WTC11 (cell line): ENCODE measurements around the gene ATP5MC2. TPM values are rescaled to one million over a fixed set of nuclear protein-coding genes. Genes with fewer than 3 reads are reported as not detected.

ENCODE experiments used
- ATAC-seq: fragments of 200-7000 bp; cut with Tn5 transposase; 2 replicates; pipeline ENCODE4 v1.10.0; 2021; ENCODE audit warnings: mild to moderate bottlenecking, moderate library complexity
- Bru-seq: library from RNA; stranded (reverse); fragments of 400-500 nt; gene quantifications from one replicate; lab custom pipeline; 2021; lab: Mats Ljungman, UMichigan
- CTCF ChIA-PET: fragments of 300-600 bp; sonication (Branson Sonifier 250); formaldehyde crosslinking; loops from one replicate; lab custom pipeline; 2021; ENCODE audit warnings: antibody characterized with exemption; lab: Charles Lee
- POLR2A ChIA-PET: fragments of 350-600 bp; sonication (Branson Sonifier 250); formaldehyde crosslinking; loops from one replicate; lab custom pipeline; 2021; ENCODE audit warnings: antibody characterized with exemption; lab: Charles Lee
- DNase-seq: peaks from one replicate; pipeline ENCODE4 v3.0.0; 2021; ENCODE audit warnings: low spot score
- H3K27ac Mint-ChIP-seq: 2 replicates; pipeline ENCODE4 v1.8.0; 2021; ENCODE audit warnings: mixed read lengths
- H3K27me3 Mint-ChIP-seq: 2 replicates; pipeline ENCODE4 v1.8.0; 2021; ENCODE audit warnings: low read depth, mild to moderate bottlenecking, moderate library complexity, mixed read lengths
- H3K36me3 Mint-ChIP-seq: 2 replicates; pipeline ENCODE4 v1.8.0; 2021; ENCODE audit warnings: mixed read lengths
- H3K4me1 Mint-ChIP-seq: 2 replicates; pipeline ENCODE4 v1.8.0; 2022; ENCODE audit warnings: mixed read lengths
- H3K4me3 Mint-ChIP-seq: 2 replicates; pipeline ENCODE4 v1.8.0; 2021; ENCODE audit warnings: mild to moderate bottlenecking, moderate library complexity, mixed read lengths
- H3K9me3 Mint-ChIP-seq: 2 replicates; pipeline ENCODE4 v1.8.0; 2021; ENCODE audit warnings: mixed read lengths
- AFF4 ChIP-seq: sonication (generic); formaldehyde crosslinking; IDR thresholded peaks from 2 replicates; pipeline ENCODE4 v1.8.1; 2023; ENCODE audit warnings: mild to moderate bottlenecking, missing genetic modification reagents, borderline replicate concordance
- AR ChIP-seq: fragments of 250-450 bp; sonication (Bioruptor Pico); IDR thresholded peaks from 2 replicates; pipeline ENCODE4 v1.9.0; 2021; ENCODE audit warnings: mild to moderate bottlenecking
- CREB1 ChIP-seq: sonication (generic); formaldehyde crosslinking; IDR thresholded peaks from 2 replicates; pipeline ENCODE4 v1.8.0; 2023; ENCODE audit warnings: mild to moderate bottlenecking, missing genetic modification reagents
- FOXJ3 ChIP-seq: sonication (generic); formaldehyde crosslinking; IDR thresholded peaks from 2 replicates; pipeline ENCODE4 v1.9.0; 2021; ENCODE audit warnings: missing genetic modification reagents, mild to moderate bottlenecking, borderline replicate concordance
- GRHL2 ChIP-seq: fragments of 250-450 bp; sonication (Bioruptor Pico); IDR thresholded peaks from 2 replicates; pipeline ENCODE4 v1.8.0; 2022; ENCODE audit warnings: mild to moderate bottlenecking, moderate library complexity; ENCODE audit not compliant: insufficient replicate concordance, severe bottlenecking
- GTF2I ChIP-seq: fragments of 250-450 bp; sonication (Bioruptor Pico); conservative IDR thresholded peaks from 2 replicates; pipeline ENCODE4 v1.4.0; 2021; ENCODE audit warnings: mild to moderate bottlenecking
- KAT7 ChIP-seq: sonication (generic); formaldehyde crosslinking; IDR thresholded peaks from 2 replicates; pipeline ENCODE4 v1.8.1; 2023; ENCODE audit warnings: missing genetic modification reagents, mild to moderate bottlenecking, borderline replicate concordance
- SMAD3 ChIP-seq: sonication (generic); formaldehyde crosslinking; IDR thresholded peaks from 2 replicates; pipeline ENCODE4 v1.8.0; 2022; ENCODE audit warnings: missing genetic modification reagents, mild to moderate bottlenecking, borderline replicate concordance
- SMAD4 ChIP-seq: sonication (generic); formaldehyde crosslinking; IDR thresholded peaks from 2 replicates; pipeline ENCODE4 v1.8.0; 2022; ENCODE audit warnings: mild to moderate bottlenecking, missing genetic modification reagents
- STAT6 ChIP-seq: sonication (generic); formaldehyde crosslinking; conservative IDR thresholded peaks from 2 replicates; pipeline ENCODE4 v1.8.1; 2023; ENCODE audit warnings: mild to moderate bottlenecking, low read depth, missing genetic modification reagents, moderate library complexity
- TEAD1 ChIP-seq: sonication (generic); formaldehyde crosslinking; IDR thresholded peaks from 2 replicates; pipeline ENCODE4 v1.8.0; 2022; ENCODE audit warnings: mild to moderate bottlenecking, missing genetic modification reagents
- ZNF317 ChIP-seq: sonication (generic); formaldehyde crosslinking; IDR thresholded peaks from 2 replicates; pipeline ENCODE4 v1.8.1; 2023; ENCODE audit warnings: low read depth, mild to moderate bottlenecking, moderate library complexity, missing genetic modification reagents, borderline replicate concordance
- ZNF423 ChIP-seq: fragments of 250-450 bp; sonication (Bioruptor Pico); IDR thresholded peaks from 2 replicates; pipeline ENCODE4 v2.1.2; 2022; ENCODE audit warnings: mild to moderate bottlenecking, moderate library complexity
- ZNF532 ChIP-seq: fragments of 250-450 bp; sonication (Bioruptor Pico); IDR thresholded peaks from 2 replicates; pipeline ENCODE4 v1.9.0; 2021; ENCODE audit warnings: mild to moderate bottlenecking, borderline replicate concordance
- ZNF671 ChIP-seq: fragments of 250-450 bp; sonication (Bioruptor Pico); IDR thresholded peaks from 2 replicates; pipeline ENCODE4 v1.8.0; 2021; ENCODE audit warnings: mild to moderate bottlenecking
- long read RNA-seq, 3 experiments: library from RNA in 1 of 3; library from capped mRNA in 1 of 3; library from polyadenylated mRNA in 1 of 3; unstranded in 2 of 3; stranded (forward) in 1 of 3; transcript quantifications; one replicate each; pipeline ENCODE4 v2.0.0, GENCODE V29; 2021
- total RNA-seq: library from RNA; stranded (reverse); gene quantifications from 3 replicates; pipeline ENCODE4 v1.2.3, GENCODE V29; 2021
- TF ChIP-seq, protein P1 (sequence below): fragments of 250-450 bp; sonication (Bioruptor Pico); conservative IDR thresholded peaks from 2 replicates; pipeline ENCODE4 v1.9.0; 2021; ENCODE audit warnings: mild to moderate bottlenecking

The ATP5MC2 gene
- total RNA-seq: 411 to 527 TPM (median 517 TPM) in 3 replicates
- Bru-seq, nascent RNA: percentile 96 among the genes with signal in this experiment
- long read RNA-seq, experiment 1, transcript ATP5MC2-202 (5 exons, 878 nt): major isoform, 273 of 396 reads
- long read RNA-seq, experiment 1, transcript ATP5MC2-203 (4 exons, 1,976 nt): minor isoform, 79 of 396 reads
- long read RNA-seq, experiment 1, partial matches to known transcripts: 14 of 396 reads
- long read RNA-seq, experiment 1, other reads (novel, unspliced or antisense): 30 of 396 reads
- long read RNA-seq, experiment 2, transcript ATP5MC2-203 (4 exons, 1,976 nt): major isoform, 648 of 780 reads
- long read RNA-seq, experiment 2, transcript ATP5MC2-202 (5 exons, 878 nt): minor isoform, 46 of 780 reads
- long read RNA-seq, experiment 2, partial matches to known transcripts: 55 of 780 reads
- long read RNA-seq, experiment 2, other reads (novel, unspliced or antisense): 30 of 780 reads
- long read RNA-seq, experiment 3, transcript ATP5MC2-202 (5 exons, 878 nt): major isoform, 19 of 30 reads
- long read RNA-seq, experiment 3, partial matches to known transcripts: 1 of 30 reads
- long read RNA-seq, experiment 3, other reads (novel, unspliced or antisense): 6 of 30 reads

DNA sequence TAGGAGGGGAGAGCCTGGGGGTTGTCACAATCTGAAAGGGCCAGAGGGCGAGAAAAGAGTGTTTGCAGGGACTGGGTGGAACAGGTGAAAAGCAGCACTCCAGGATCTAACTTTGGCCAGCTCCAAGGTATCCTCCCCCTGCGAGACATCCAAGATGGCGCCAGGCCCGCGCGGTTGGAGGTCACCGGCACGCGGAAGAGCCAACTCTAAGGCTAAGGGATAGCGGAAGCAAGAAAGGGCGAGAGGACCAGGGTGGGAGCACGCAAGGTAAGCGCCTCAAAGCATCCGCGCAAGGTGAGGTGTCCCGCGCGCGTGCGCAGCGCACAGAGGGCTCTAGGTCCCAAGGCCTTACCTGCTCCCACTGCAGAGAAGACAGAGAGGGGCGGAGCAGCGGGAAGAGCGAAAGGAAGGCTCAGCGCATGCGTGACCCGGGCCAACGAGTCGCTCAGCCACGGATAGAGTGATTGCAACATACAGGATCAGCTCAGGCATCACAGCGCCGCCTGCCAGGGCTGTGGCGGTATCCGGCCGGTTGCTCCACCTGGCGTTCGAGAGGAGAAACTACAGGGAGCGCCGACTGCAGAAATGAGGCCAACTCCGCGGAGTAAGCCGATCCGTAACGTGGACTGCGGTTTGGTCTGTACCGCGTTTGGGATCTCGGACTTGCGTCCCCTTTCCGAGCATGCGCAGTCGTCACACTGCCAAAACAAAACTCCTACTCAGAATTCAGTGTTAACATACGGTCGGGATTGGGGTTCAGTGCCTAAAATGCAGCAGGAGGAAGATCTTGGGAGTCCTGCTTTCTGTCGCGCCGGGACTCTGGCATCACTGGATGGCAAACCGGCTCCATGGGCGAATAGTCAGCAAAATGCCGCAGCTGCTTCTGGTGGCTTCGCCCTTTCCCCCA lies at the start of gene ATP5MC2:
Gene ATP5MC2, minus strand, starts transcription at position 383 of the 907 bp plus-strand sequence. CDS start 3,469 bp downstream, outside the sequence.
- Mint-ChIP-seq H3K9me3 (no peaks in the 10 kb centered on the region), H3K4me1 (peaks cover 42% of the 10 kb centered on the region), H3K4me3 (peak within 1 kb of the TSS; percentile 95), H3K27me3 (no peaks in the 10 kb centered on the region; the same call in 1 of the 2 replicates), H3K36me3 (peaks cover 36% of the 10 kb centered on the region), H3K27ac (peak within 1 kb of the TSS; percentile 98)
- peak; percentile 97 for DNase-seq
- POLR2A ChIA-PET: interaction anchor here (0.5 to 1.9 kb wide), 14 partner anchors 10 to 351 kb away, joined by 3 to 9 read pairs (median 4); partner anchors contain the start of genes ATF7 and TARBP2
- CTCF ChIA-PET: interaction anchor here (0.6 to 5.8 kb wide), 48 partner anchors 9 to 723 kb away, joined by 3 to 92 read pairs (median 4); partner anchors contain the start of genes AAAS, ATF7, CALCOCO1 and CISTR
- peak; percentile 88 for ATAC-seq
- TF ChIP-seq, protein P1, sequence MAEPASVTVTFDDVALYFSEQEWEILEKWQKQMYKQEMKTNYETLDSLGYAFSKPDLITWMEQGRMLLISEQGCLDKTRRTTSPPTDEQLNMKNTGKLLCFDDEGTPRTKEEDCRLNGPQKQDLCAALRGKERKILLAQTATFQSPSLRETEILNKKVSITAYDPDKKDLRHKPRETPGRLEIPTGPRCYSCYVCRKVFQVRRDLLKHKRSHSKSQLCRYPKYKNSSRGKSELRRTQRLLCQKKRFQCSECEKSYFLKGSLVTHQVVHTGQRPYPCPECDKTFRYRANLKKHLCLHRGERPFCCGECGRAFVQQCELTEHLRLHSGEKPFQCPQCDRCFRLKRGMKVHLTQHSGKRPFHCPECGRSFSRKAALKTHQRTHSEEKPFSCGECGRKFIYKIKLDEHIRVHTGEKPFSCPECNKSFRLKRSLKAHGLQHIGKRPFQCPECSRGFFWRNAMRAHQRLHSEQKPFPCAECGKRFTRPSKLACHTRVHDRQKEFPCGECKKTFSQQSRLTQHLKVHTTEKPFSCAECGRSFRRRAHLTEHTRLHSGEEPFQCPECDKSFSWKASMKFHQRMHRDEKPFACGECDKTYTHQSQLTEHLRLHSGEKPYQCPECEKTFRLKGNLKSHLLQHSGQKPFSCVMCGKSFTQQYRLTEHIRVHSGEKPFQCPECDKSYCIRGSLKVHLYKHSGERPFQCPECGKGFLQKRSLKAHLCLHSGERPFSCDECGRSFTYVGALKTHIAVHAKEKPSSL (CRISPR knock-in tag): no peak
- TF ChIP-seq ZNF423 (CRISPR knock-in tag) (no peak), KAT7 (CRISPR knock-in tag) (no peak), SMAD4 (peak; percentile 34; the same call in 1 of the 2 replicates), ZNF317 (no peak), ZNF671 (CRISPR knock-in tag) (no peak), GTF2I (CRISPR knock-in tag) (no peak), GRHL2 (CRISPR knock-in tag) (no peak), AFF4 (CRISPR knock-in tag) (peak; percentile 79; the same call in 1 of the 2 replicates), AR (CRISPR knock-in tag) (no peak), ZNF532 (CRISPR knock-in tag) (peak; percentile 68; the same call in 1 of the 2 replicates), TEAD1 (CRISPR knock-in tag) (peak; percentile 74; the same call in 1 of the 2 replicates), FOXJ3 (no peak), STAT6 (no peak), SMAD3 (CRISPR knock-in tag) (peak; percentile 80), CREB1 (CRISPR knock-in tag) (peak; percentile 29; the same call in 1 of the 2 replicates)
